ENCODE data around the gene ZNF280A. TPM values are rescaled to one million over a fixed set of nuclear protein-coding genes. Genes with fewer than 3 reads are reported as not detected.
A peak's percentile ranks its signal among the peaks of the same experiment; 100 is the strongest.

Gene ZNF280A
- total and polyA plus RNA-seq, 9 of the 15 experiments (the other 6 are each of a cell fraction or from before 2014, with no cell fraction given): 19.0 to 40.8 (median 28.6) TPM

DNA sequence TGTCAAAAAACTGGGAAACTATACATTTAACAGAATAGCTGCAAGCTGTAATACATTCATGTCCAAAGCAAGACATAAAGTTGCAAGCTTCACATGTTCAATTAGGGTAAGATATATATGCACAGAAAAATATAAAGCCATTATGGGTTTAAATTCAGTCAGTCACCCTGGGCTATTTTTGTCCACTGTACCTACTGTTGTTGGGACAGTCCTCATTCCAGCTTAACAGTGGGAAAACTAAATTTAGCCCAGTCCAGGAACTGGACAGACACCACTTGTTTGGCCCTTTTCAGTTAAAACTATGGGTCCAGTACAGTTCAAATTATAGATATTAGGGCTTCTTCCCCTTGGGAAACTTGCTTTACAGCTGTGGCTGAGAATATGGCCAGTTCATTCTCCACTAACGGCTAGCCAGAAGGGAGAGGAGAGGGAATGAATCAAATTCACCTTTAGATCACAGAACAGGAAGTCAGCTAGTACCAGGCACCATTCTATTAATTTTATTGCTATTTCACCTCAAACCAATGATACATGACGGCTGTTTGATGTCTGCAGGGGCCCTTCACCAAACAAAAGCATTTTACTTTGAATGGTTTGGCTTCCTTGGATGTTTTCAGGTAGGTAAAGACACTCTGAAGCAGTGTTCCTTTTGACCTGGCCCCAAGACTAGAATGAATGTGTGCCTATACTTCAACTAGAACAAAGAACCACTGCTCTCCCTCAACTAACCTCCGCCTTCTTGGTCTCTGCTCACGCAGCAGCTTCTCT is 33.8 kb downstream of the ZNF280A start (continued):
- TF ChIP-seq, protein P1, sequence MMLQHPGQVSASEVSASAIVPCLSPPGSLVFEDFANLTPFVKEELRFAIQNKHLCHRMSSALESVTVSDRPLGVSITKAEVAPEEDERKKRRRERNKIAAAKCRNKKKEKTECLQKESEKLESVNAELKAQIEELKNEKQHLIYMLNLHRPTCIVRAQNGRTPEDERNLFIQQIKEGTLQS (IDR thresholded peaks at IDR 0.05): no peak
- TF ChIP-seq, protein P1 (CRISPR knock-in tag; conservative IDR thresholded peaks at IDR 0.05): no peak; the same call in 1 of the 2 replicates
- TF ChIP-seq EZH2 (IDR thresholded peaks at IDR 0.05; ENCODE audit: borderline replicate concordance, low read depth, low read length): no peak
- TF ChIP-seq, protein P2, sequence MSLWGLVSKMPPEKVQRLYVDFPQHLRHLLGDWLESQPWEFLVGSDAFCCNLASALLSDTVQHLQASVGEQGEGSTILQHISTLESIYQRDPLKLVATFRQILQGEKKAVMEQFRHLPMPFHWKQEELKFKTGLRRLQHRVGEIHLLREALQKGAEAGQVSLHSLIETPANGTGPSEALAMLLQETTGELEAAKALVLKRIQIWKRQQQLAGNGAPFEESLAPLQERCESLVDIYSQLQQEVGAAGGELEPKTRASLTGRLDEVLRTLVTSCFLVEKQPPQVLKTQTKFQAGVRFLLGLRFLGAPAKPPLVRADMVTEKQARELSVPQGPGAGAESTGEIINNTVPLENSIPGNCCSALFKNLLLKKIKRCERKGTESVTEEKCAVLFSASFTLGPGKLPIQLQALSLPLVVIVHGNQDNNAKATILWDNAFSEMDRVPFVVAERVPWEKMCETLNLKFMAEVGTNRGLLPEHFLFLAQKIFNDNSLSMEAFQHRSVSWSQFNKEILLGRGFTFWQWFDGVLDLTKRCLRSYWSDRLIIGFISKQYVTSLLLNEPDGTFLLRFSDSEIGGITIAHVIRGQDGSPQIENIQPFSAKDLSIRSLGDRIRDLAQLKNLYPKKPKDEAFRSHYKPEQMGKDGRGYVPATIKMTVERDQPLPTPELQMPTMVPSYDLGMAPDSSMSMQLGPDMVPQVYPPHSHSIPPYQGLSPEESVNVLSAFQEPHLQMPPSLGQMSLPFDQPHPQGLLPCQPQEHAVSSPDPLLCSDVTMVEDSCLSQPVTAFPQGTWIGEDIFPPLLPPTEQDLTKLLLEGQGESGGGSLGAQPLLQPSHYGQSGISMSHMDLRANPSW (CRISPR knock-in tag; IDR thresholded peaks at IDR 0.05): 0 out of 2 replicates have a peak, but pooled peaks have one; percentile 51
- peak; percentile 36; the same call in 1 of the 2 replicates for TF ChIP-seq MAFF (IDR thresholded peaks at IDR 0.05; ENCODE audit: low read length)
- no peak for TF ChIP-seq LCOR (CRISPR knock-in tag; IDR thresholded peaks at IDR 0.05)
- no peak for TF ChIP-seq FOS (IDR thresholded peaks at IDR 0.05; ENCODE audit: extremely low read depth, insufficient read length)
- no peak for TF ChIP-seq ZNF165 (CRISPR knock-in tag; IDR thresholded peaks at IDR 0.05; ENCODE audit: borderline replicate concordance)
- no peak for TF ChIP-seq TAF9B (IDR thresholded peaks at IDR 0.05; ENCODE audit: partially characterized antibody)
- no peak for TF ChIP-seq PRMT5 (CRISPR knock-in tag; IDR thresholded peaks at IDR 0.05)
- no peak for TF ChIP-seq ZNF197 (CRISPR knock-in tag; IDR thresholded peaks at IDR 0.05; ENCODE audit: low read depth)

Data from K562 (cell line).